8988T (cell line): ENCODE results near the gene FGF14.

Experiments used
- DNase-seq: peaks from one replicate; pipeline ENCODE4 v3.0.0; 2011

FGF14 gene

GRCh38 chr13:101967216-101967615 lies 434.6 kb downstream of the FGF14 start:
- no peak for DNase-seq

GRCh38 chr13:101965096-101965495 lies 436.8 kb downstream of the FGF14 start:
- no peak for DNase-seq

- no peak for DNase-seq
Measured at GRCh38 chr13:101959016-101959415, 442.8 kb downstream of the FGF14 start.

GRCh38 chr13:101955764-101956163 lies 446.1 kb downstream of the FGF14 start:
- no peak for DNase-seq

GRCh38 chr13:101951114-101951513 lies 450.7 kb downstream of the FGF14 start:
- no peak for DNase-seq

- DNase-seq = no peak
Measured at GRCh38 chr13:101949681-101950080, 452.2 kb downstream of the FGF14 start.

GRCh38 chr13:101946401-101946800 lies 455.4 kb downstream of the FGF14 start:
- DNase-seq = no peak

- DNase-seq = no peak
Measured at GRCh38 chr13:101945435-101945834, 456.4 kb downstream of the FGF14 start.

- DNase-seq = no peak
Measured at GRCh38 chr13:101944521-101944920, 457.3 kb downstream of the FGF14 start.

- no peak for DNase-seq
Measured at GRCh38 chr13:101942535-101943157, 459.2 kb downstream of the FGF14 start.

- DNase-seq = no peak
Measured at GRCh38 chr13:101942038-101942437, 459.8 kb downstream of the FGF14 start.

GRCh38 chr13:101941095-101941783 lies 460.6 kb downstream of the FGF14 start:
- no peak for DNase-seq

- DNase-seq = no peak
Measured at GRCh38 chr13:101939370-101939769, 462.5 kb downstream of the FGF14 start.

- no peak for DNase-seq
Measured at GRCh38 chr13:101935828-101936227, 466.0 kb downstream of the FGF14 start.

GRCh38 chr13:101931186-101931585 lies 470.7 kb downstream of the FGF14 start:
- no peak for DNase-seq

- DNase-seq = no peak
Measured at GRCh38 chr13:101930331-101930730, 471.5 kb downstream of the FGF14 start.

GRCh38 chr13:101925731-101926130 lies 476.1 kb downstream of the FGF14 start:
- DNase-seq = no peak

- DNase-seq = no peak
Measured at GRCh38 chr13:101919541-101920181, 482.2 kb downstream of the FGF14 start.

GRCh38 chr13:101917833-101918661 lies 483.8 kb downstream of the FGF14 start:
- peak; percentile 47 for DNase-seq

GRCh38 chr13:101917475-101917810 lies 484.4 kb downstream of the FGF14 start:
- no peak for DNase-seq

- no peak for DNase-seq
Measured at GRCh38 chr13:101916775-101917474, 484.9 kb downstream of the FGF14 start.

GRCh38 chr13:101916108-101916774 lies 485.6 kb downstream of the FGF14 start:
- no peak for DNase-seq
